H1 (cell line): Measurements from ENCODE around the gene MACROD2.

Source experiments
- RAD21 ChIP-seq, 2 experiments: IDR thresholded peaks in 1 of 2; conservative IDR thresholded peaks in 1 of 2; 2 replicates each; pipeline ENCODE4 v1.6.1; 2011; ENCODE audit warnings: low read depth in 2 of 2, low read length in 2 of 2, improper control_type of control experiment in 1 of 2, inconsistent platforms in 1 of 2, mild to moderate bottlenecking in 1 of 2, moderate library complexity in 1 of 2
- RXRA ChIP-seq: IDR thresholded peaks from 2 replicates; pipeline ENCODE4 v1.6.1; 2011; ENCODE audit warnings: low read depth, mild to moderate bottlenecking, low read length, moderate library complexity; ENCODE audit not compliant: insufficient read depth

GRCh38 chr20:15911581-15911980 lies 1916.3 kb downstream of the MACROD2 start:
- no peak for TF ChIP-seq RXRA
- no peak for TF ChIP-seq RAD21 (IDR thresholded peaks at IDR 0.05 in 1 of 2, conservative IDR thresholded peaks at IDR 0.05 in 1 of 2; ENCODE audit: low read depth in 2 of 2, low read length in 2 of 2)
